Measurements from ENCODE around the gene MED9.

The MED9 gene

DNA sequence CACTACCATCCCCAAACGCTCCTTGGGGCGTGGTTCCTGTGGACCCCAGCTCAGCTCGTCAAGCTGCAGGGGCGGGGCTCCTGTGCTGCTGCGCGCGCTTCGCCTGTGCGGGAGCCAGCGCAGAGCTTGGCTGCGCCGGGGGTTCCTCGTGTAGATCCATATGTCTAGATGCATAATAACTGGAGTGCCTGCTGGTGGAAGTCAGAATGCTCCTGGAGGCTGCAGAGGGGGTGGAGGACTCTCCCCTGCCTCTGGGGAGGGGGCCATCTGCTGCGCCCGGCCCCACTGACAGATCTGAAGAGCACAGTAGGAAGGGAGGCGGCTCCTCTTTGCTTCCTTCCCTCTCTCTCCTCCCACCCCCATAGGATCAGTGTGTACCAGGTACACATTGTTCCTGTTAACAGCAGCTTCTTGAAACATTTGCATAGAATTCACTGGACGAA is 14.8 kb downstream of the MED9 start:
- no peaks in the 10 kb centered on the region for H4K20me1 ChIP-seq (ENCODE audit: low read depth, low read length)
- no peak overlapping the region for H3K9ac ChIP-seq (ENCODE audit: low read length)
- no peaks in the 10 kb centered on the region for H3K27me3 ChIP-seq (ENCODE audit: low read length)
- H3K9me3 ChIP-seq (ENCODE audit: insufficient read depth, low read length): no peaks in the 10 kb centered on the region
- TF ChIP-seq EZH2phosphoT487 (conservative IDR thresholded peaks at IDR 0.05; ENCODE audit: low read length): no peak
- TF ChIP-seq, protein P1, sequence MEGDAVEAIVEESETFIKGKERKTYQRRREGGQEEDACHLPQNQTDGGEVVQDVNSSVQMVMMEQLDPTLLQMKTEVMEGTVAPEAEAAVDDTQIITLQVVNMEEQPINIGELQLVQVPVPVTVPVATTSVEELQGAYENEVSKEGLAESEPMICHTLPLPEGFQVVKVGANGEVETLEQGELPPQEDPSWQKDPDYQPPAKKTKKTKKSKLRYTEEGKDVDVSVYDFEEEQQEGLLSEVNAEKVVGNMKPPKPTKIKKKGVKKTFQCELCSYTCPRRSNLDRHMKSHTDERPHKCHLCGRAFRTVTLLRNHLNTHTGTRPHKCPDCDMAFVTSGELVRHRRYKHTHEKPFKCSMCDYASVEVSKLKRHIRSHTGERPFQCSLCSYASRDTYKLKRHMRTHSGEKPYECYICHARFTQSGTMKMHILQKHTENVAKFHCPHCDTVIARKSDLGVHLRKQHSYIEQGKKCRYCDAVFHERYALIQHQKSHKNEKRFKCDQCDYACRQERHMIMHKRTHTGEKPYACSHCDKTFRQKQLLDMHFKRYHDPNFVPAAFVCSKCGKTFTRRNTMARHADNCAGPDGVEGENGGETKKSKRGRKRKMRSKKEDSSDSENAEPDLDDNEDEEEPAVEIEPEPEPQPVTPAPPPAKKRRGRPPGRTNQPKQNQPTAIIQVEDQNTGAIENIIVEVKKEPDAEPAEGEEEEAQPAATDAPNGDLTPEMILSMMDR (IDR thresholded peaks at IDR 0.05; ENCODE audit: insufficient read depth, low read length, poor library complexity, severe bottlenecking): no peak
- H3K36me3 ChIP-seq (ENCODE audit: low read length): no peaks in the 10 kb centered on the region
- H3K79me2 ChIP-seq (ENCODE audit: insufficient read depth, low read length): no peaks in the 10 kb centered on the region
- H3K4me2 ChIP-seq (ENCODE audit: low read depth, low read length, poor library complexity, severe bottlenecking): no peak overlapping the region
- no peak overlapping the region for H3K4me3 ChIP-seq (ENCODE audit: insufficient read depth, low read length, poor library complexity, severe bottlenecking)
- H2AFZ ChIP-seq (ENCODE audit: low read depth, low read length, severe bottlenecking): no peak overlapping the region
- no peak overlapping the region for H3K27ac ChIP-seq (ENCODE audit: low read depth, low read length)
- no peaks in the 10 kb centered on the region for H3K9me2 ChIP-seq (replicated peaks; ENCODE audit: insufficient read depth, low read length)
- no peaks in the 10 kb centered on the region for H3F3A ChIP-seq (ENCODE audit: insufficient read depth)

DNA sequence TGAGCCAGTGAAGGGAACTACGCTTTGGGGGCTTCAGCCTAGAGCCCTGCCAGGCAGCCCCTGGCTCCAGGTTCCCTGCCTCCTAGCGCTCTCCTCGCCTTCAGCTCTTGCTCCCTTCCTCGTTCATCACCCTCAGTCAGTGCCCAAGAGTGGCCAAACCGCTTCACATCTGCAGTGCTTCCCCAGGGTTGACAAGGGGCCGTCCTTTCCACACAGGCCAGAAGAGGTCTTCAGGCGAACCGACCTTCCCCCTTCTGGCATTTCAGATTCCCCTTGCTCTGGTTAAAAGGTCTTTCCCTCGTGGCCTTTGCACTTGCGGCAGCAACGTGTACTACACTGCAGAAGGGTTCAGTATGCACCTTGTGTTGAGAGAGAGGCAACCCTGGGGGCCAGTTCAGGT is 15.3 kb downstream of the MED9 start:
- no peaks in the 10 kb centered on the region for H3F3A ChIP-seq (ENCODE audit: insufficient read depth)
- no peak overlapping the region for H3K4me2 ChIP-seq (ENCODE audit: low read depth, low read length, poor library complexity, severe bottlenecking)
- no peak overlapping the region for H3K4me3 ChIP-seq (ENCODE audit: insufficient read depth, low read length, poor library complexity, severe bottlenecking)
- H3K27me3 ChIP-seq (ENCODE audit: low read length): no peaks in the 10 kb centered on the region
- TF ChIP-seq, protein P1 (IDR thresholded peaks at IDR 0.05; ENCODE audit: insufficient read depth, low read length, poor library complexity, severe bottlenecking): no peak
- TF ChIP-seq EZH2phosphoT487 (conservative IDR thresholded peaks at IDR 0.05; ENCODE audit: low read length): no peak
- H2AFZ ChIP-seq (ENCODE audit: low read depth, low read length, severe bottlenecking): no peak overlapping the region
- H3K9me3 ChIP-seq (ENCODE audit: insufficient read depth, low read length): no peaks in the 10 kb centered on the region
- no peaks in the 10 kb centered on the region for H3K79me2 ChIP-seq (ENCODE audit: insufficient read depth, low read length)
- H3K36me3 ChIP-seq (ENCODE audit: low read length): no peaks in the 10 kb centered on the region
- no peaks in the 10 kb centered on the region for H4K20me1 ChIP-seq (ENCODE audit: low read depth, low read length)
- H3K9me2 ChIP-seq (replicated peaks; ENCODE audit: insufficient read depth, low read length): no peaks in the 10 kb centered on the region
- no peak overlapping the region for H3K27ac ChIP-seq (ENCODE audit: low read depth, low read length)
- no peak overlapping the region for H3K9ac ChIP-seq (ENCODE audit: low read length)

DNA sequence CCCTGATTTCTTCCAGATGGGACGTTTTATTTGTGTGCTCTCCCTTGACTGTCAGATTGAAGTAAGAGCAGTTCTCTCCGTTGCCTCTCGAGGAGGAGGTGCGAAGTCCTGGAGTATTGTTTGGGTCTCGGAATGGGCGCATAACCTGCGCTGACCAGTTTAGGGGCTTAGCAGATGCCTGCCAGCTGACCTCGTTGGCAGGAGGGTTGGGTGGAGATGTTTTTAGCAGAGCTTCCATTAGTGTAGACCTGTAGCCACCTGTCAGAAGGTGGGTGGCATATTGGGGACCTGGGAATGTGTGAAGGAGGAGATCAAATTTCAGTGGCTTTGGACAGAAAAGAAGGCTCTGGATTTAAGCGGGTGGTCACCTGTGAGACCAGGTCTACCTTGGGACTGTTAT is 15.8 kb downstream of the MED9 start:
- no peak overlapping the region for H3K4me3 ChIP-seq (ENCODE audit: insufficient read depth, low read length, poor library complexity, severe bottlenecking)
- H3K79me2 ChIP-seq (ENCODE audit: insufficient read depth, low read length): no peaks in the 10 kb centered on the region
- H2AFZ ChIP-seq (ENCODE audit: low read depth, low read length, severe bottlenecking): no peak overlapping the region
- no peaks in the 10 kb centered on the region for H3K36me3 ChIP-seq (ENCODE audit: low read length)
- no peak overlapping the region for H3K9ac ChIP-seq (ENCODE audit: low read length)
- no peaks in the 10 kb centered on the region for H3K27me3 ChIP-seq (ENCODE audit: low read length)
- H4K20me1 ChIP-seq (ENCODE audit: low read depth, low read length): no peaks in the 10 kb centered on the region
- no peaks in the 10 kb centered on the region for H3K9me3 ChIP-seq (ENCODE audit: insufficient read depth, low read length)
- H3K9me2 ChIP-seq (replicated peaks; ENCODE audit: insufficient read depth, low read length): no peaks in the 10 kb centered on the region
- no peak overlapping the region for H3K27ac ChIP-seq (ENCODE audit: low read depth, low read length)
- no peak overlapping the region for H3K4me2 ChIP-seq (ENCODE audit: low read depth, low read length, poor library complexity, severe bottlenecking)
- no peaks in the 10 kb centered on the region for H3F3A ChIP-seq (ENCODE audit: insufficient read depth)
- TF ChIP-seq, protein P1 (IDR thresholded peaks at IDR 0.05; ENCODE audit: insufficient read depth, low read length, poor library complexity, severe bottlenecking): no peak
- no peak for TF ChIP-seq EZH2phosphoT487 (conservative IDR thresholded peaks at IDR 0.05; ENCODE audit: low read length)

All from SU-DHL-6 (cell line).